K562 (cell line): ENCODE data around the gene MUC22.

Experiments
- CTCF ChIP-seq, 3 experiments: IDR thresholded peaks in 2 of 3; conservative IDR thresholded peaks in 1 of 3; 2 replicates each; pipeline ENCODE4 v1.5.1; 2011 to 2012; ENCODE audit warnings: low read length in 3 of 3, mild to moderate bottlenecking in 3 of 3, control low read depth in 2 of 3, improper control_type of control experiment in 1 of 3, inconsistent platforms in 1 of 3, low read depth in 1 of 3, mixed read lengths in 1 of 3, moderate library complexity in 1 of 3; ENCODE audit not compliant: insufficient read depth in 2 of 3
- DNMT1 ChIP-seq: fragments of 450-650 bp; IDR thresholded peaks from 2 replicates; pipeline ENCODE4 v1.6.1; 2016; ENCODE audit warnings: antibody characterized with exemption, mild to moderate bottlenecking
- KDM1A ChIP-seq, 2 experiments: fragments of 450-650 bp; IDR thresholded peaks; 2 replicates each; pipeline ENCODE4 v1.6.1; 2016; ENCODE audit warnings: mild to moderate bottlenecking in 2 of 2
- POLR2AphosphoS5 ChIP-seq: IDR thresholded peaks from 2 replicates; pipeline ENCODE4 v1.6.1; 2011; ENCODE audit warnings: mild to moderate bottlenecking, low read depth, low read length, moderate library complexity; ENCODE audit not compliant: control insufficient read depth, insufficient read depth
- PRDM10 ChIP-seq: fragments of 450-650 bp; IDR thresholded peaks from 2 replicates; pipeline ENCODE4 v1.6.1; 2018; ENCODE audit not compliant: partially characterized antibody
- RBBP5 ChIP-seq: fragments of 200-600 bp; sonication (generic); IDR thresholded peaks from 2 replicates; pipeline ENCODE4 v1.6.1; 2012; ENCODE audit warnings: borderline replicate concordance, mild to moderate bottlenecking, low read length, control low read depth, inconsistent platforms; ENCODE audit not compliant: insufficient read depth, poor library complexity, severe bottlenecking
- ZZZ3 ChIP-seq: fragments of 450-650 bp; IDR thresholded peaks from 2 replicates; pipeline ENCODE4 v1.6.1; 2016; ENCODE audit warnings: antibody characterized with exemption, mild to moderate bottlenecking, moderate library complexity
- TF ChIP-seq, protein P1 (sequence below): fragments of 450-650 bp; formaldehyde crosslinking; conservative IDR thresholded peaks from 2 replicates; pipeline ENCODE4 v1.4.0; 2022; ENCODE audit warnings: mild to moderate bottlenecking, missing genetic modification characterization

- no peak for TF ChIP-seq RBBP5
- TF ChIP-seq KDM1A (IDR thresholded peaks at IDR 0.05): no peak
- no peak for TF ChIP-seq ZZZ3
- no peak for TF ChIP-seq CTCF (IDR thresholded peaks at IDR 0.05 in 2 of 3, conservative IDR thresholded peaks at IDR 0.05 in 1 of 3; ENCODE audit: insufficient read depth in 2 of 3, low read depth in 1 of 3, low read length in 3 of 3)
- TF ChIP-seq, protein P1, sequence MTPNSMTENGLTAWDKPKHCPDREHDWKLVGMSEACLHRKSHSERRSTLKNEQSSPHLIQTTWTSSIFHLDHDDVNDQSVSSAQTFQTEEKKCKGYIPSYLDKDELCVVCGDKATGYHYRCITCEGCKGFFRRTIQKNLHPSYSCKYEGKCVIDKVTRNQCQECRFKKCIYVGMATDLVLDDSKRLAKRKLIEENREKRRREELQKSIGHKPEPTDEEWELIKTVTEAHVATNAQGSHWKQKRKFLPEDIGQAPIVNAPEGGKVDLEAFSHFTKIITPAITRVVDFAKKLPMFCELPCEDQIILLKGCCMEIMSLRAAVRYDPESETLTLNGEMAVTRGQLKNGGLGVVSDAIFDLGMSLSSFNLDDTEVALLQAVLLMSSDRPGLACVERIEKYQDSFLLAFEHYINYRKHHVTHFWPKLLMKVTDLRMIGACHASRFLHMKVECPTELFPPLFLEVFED (CRISPR knock-in tag): no peak
- TF ChIP-seq DNMT1: no peak
- no peak for TF ChIP-seq POLR2AphosphoS5
- no peak for TF ChIP-seq PRDM10
Measured at GRCh38 chr6:30963641-30964040, 46.6 kb upstream of the MUC22 start.
